HG02981 (cell line): Measurements from ENCODE around the gene ZBTB39.
"Not testable (repeated sequence)": the region's sequence is repeated elsewhere in the genome, so short reads cannot be mapped to it uniquely, and the experiment has no call there.

ENCODE experiments used
- ATAC-seq: cut with Tn5 transposase; IDR thresholded peaks from one replicate; pipeline ENCODE4 v1.9.1; 2021; ENCODE audit warnings: mild to moderate bottlenecking, moderate library complexity; ENCODE audit not compliant: unreplicated experiment

The ZBTB39 gene

DNA sequence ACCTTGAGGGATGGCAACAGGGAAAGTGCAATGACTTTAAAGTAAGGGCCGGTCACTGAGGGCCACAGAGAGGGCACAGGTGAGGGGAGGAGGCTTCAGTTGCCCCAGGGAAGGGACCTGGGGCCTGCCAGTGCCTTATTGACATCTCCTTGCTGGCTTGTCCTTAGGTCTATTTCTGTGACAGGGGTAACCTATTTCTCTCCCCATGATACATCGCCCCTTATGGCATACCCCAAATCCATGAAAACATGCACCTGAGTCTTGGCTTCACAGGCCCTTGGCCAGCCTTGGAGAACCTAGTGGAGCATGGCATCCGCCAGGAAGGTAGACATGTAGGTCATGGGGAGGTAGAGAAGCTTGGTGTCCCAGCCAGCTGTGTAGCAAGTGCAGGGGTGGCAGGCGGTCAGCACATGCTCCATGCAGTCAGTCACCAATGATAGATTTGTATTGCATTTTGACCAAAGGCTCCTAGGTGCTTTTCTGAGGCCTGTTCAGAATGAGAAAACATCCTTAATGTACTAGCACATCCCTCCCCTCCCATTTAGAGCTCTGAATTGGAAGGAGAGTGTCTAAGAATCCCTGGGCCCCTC is 25.3 kb downstream of the ZBTB39 start:
- no peak for ATAC-seq

DNA sequence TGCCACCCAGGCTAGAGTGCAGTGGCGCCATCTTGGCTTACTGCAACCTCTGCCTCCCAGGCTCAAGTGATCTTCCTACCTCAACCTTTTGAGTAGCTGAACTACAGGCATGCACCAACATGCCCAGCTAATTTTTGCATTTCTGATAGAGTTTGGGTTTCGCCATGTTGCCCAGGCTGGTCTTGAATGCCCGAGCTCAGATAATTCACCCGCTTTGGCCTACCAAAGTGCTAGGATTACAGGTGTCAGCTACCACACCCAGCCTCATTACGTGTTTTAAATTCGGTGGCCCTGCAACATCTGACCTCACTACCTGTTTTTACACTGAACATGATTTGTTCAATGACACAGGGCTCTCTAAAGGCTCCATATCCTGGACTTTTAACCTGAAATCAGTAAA is 26.1 kb downstream of the ZBTB39 start:
- no peak for ATAC-seq

DNA sequence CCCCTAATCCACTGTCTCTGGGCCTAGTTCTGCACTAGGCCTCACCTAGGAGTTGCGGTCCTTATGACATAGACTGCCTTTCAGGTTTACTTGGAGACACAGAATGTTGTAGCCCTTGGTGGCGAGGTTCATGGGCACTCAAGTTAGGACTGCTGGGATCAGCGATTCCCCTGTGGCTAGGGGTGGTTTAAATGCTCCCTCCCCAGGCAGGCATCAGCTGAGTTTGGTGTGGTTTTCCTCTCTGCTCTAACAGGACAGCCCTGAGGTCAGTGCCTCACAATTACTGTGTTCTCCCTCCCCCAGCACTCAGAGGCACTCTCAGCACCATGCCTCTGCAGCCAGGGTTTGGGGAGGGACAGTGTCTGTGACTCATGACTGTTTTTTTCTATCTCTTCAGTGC is 26.7 kb downstream of the ZBTB39 start:
- no peak for ATAC-seq

DNA sequence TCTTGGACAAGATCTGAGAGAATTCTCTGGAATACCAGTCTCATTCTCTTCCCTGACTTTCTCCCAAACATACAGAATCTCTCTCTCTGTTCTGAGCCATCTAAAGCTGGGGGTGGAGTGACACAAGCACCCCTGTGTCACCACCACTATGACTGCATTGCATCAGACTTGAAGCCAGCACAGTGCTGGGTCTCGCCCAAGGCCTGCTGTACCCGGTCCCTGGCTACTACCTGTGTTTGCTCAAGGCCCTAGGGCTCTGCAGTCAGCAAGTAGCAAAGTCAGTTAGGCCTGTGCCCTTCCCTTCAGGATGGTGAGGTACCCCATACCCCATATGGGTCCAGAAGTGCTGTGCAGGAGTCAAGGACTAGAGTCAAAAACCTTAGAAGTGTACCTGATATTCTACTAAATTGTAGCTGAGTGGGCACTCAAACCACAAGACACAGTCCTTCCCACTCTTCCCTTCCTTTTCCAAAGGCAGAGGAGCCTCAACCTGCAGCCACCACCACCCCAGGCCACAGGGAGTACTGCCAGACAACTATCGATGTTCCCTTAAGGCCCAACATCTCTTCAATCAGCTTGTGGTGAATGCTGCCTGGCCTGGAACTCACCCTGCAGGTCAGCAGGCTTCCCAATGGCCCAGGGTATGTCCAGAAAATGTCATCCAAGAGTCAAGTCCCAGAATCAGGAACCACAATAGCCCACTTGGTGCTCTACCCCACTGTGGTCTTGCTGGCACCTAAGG is 27.8 kb downstream of the ZBTB39 start:
- no peak for ATAC-seq

DNA sequence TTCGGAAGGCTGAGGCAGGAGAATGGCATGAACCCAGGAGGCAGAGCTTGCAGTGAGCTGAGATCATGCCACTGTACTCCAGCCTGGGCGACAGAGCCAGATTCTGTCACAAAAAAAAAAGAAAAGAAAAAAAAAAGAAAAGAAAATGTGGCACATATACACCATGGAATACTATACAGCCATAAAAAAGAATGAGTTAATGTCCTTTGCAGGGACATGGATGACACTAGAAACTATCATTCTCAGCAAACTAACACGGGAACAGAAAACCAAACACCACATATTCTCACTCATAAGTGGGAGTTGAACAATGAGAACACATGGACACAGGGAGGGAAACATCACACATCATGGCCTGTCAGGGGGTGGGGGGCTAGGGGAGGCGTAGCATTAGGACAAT is 29.0 kb downstream of the ZBTB39 start:
- not testable (repeated sequence) for ATAC-seq

DNA sequence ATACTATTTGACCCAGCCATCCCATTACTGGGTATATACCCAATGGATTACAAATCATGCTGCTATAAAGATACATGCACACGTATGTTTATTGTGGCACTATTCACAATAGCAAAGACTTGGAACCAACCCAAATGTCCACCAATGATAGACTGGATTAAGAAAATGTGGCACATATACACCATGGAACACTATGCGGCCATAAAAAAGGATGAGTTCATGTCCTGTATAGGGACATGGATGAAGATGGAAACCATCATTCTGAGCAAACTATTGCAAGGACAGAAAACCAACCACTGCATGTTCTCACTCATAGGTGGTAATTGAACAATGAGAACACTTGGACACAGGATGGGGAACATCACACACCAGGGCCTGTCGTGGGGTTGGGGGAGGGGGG is 32.1 kb downstream of the ZBTB39 start:
- ATAC-seq = not testable (repeated sequence)

DNA sequence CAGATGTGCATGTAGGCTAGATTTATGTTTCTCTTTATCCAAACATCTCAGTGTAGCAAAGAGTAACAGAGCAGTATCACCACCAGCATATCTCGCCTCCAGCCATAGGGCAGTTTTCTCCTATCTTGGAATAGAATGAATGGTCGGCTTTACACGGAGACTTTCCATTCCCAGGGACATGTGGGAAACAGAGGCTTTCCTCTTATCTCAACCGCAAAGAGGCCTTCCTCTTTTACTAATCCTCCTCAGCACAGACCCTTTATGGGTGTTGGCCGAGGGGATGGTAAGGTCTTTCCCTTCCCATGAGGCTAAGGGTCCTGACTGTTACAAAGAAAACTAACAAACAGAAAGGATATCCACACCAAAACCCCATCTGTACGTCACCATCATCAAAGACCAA is 37.4 kb downstream of the ZBTB39 start:
- not testable (repeated sequence) for ATAC-seq

DNA sequence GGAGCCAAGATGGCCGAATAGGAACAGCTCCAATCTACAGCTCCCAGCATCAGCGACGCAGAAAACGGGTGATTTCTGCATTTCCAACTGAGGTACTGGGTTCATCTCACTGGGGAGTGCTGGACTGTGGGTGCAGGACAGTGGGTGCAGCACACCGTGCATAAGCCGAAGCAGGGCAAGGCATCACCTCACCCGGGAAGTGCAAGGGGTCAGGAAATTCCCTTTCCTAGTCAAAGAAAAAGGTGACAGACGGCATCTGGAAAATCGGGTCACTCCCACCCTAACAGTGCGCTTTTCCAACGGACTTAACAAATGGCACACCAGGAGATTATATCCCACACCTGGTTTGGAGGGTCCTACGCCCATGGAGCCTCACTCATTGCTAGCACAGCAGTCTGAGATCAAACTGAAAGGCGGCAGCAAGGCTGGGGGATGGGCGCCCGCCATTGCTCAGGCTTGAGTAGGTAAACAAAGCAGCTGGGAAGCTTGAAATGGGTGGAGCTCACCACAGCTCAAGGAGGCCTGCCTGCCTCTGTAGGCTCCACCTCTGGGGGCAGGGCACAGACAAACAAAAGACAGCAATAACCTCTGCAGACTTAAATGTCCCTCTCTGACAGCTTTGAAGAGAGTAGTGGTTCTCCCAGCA is 40.2 kb downstream of the ZBTB39 start:
- ATAC-seq = not testable (repeated sequence)

DNA sequence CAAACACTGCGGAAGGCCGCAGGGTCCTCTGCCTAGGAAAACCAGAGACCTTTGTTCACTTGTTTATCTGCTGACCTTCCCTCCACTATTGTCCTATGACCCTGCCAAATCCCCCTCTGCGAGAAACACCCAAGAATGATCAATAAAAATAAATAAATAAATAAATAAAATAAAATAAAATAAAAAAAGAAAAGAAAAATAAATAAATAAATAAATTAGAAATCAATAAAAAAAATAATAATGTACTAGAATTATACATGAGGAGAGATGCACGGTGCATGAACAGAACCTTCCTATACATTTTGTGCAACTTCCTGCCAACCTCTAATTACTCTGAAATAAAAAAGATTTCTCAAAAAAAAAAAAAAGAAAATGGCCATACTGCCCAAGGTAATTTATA is 41.2 kb downstream of the ZBTB39 start:
- not testable (repeated sequence) for ATAC-seq

DNA sequence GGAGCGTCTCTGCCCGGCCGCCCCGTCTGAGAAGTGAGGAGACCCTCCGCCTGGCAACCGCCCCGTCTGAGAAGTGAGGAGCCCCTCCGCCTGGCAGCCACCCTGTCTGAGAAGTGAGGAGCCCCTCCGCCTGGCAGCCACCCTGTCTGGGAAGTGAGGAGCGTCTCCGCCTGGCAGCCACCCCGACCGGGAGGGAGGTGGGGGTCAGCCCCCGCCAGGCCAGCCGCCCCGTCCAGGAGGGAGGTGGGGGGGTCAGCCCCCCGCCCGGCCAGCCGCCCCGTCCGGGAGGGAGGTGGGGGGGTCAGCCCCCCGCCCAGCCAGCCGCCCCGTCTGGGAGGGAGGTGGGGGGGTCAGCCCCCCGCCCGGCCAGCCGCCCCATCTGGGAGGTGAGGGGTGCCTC is 42.8 kb downstream of the ZBTB39 start:
- not testable (repeated sequence) for ATAC-seq

DNA sequence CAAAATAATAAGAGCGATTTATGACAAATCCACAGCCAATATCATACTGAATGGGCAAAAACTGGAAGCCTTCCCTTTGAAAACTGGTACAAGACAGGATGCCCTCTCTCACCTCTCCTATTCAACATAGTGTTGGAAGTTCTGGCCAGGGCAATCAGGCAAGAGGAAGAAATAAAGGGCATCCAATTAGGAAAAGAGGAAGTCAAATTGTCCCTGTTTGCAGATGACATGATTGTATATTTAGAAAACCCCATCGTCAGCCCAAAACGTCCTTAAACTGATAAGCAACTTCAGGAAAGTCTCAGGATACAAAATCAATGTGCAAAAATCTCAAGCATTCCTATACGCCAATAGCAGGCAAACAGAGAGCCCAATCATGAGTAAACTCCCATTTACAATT is 44.1 kb downstream of the ZBTB39 start:
- ATAC-seq = not testable (repeated sequence)

DNA sequence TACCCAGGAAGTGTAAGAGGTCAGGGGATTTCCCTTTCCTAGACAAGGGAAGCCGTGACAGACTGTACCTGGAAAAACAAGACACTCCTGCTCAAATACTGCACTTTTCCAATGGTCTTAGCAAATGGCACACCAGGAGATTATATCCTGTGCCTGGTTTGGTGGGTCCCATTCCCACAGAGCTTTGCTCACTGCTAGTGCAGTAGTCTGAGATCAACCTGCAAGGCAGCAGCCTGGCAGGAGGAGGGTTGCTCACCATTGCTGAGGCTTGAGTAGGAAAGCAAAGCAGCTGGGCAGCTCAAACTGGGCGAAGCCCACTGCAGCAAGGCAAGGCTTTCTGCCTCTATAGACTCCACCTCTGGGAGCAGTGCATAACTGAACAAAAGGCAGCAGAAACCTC is 47.9 kb downstream of the ZBTB39 start:
- no peak for ATAC-seq

DNA sequence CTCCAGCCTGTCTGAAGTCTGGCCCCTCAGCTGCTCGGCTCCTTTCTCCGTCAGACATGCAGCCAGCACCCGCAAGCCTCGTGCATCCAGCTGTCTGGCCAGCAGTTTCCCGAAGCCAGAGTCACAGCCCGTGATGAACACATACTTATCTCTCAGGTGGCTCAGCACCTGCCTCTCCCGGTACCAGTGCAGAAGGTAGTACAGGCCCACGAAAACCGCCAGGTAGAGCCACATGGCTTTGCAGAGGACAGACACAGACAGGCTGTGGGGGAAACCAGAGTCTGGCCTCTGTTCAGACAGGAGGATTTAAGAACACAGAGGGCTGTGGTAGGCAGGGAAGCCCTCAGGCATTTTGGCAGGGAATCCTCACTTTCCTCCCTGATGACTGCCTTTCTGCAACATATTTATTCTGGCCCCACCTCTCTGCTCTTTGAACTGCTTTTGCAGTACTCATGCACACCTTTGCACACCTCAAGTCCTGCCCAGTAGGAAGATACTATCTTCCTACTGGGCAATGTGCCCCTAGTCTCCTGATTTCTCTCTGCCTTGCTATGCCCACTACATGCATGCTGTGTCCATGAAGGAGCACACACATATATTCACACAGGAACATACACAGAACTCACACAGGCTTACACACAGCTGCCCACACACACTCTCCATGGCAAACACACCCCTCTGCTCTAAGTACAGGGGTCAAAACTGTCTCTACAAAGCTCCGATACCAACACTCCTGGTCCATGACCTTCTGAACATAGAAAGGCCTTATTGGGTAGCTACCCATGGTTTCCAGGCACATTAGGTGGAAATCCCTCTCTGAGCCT is 48.9 kb downstream of the ZBTB39 start, which contains the start of gene RDH16:
TSS of gene RDH16 (minus strand) at position 380 of the 824 bp plus-strand sequence. CDS start at position 234, 146 bp downstream.
- no peak for ATAC-seq

DNA sequence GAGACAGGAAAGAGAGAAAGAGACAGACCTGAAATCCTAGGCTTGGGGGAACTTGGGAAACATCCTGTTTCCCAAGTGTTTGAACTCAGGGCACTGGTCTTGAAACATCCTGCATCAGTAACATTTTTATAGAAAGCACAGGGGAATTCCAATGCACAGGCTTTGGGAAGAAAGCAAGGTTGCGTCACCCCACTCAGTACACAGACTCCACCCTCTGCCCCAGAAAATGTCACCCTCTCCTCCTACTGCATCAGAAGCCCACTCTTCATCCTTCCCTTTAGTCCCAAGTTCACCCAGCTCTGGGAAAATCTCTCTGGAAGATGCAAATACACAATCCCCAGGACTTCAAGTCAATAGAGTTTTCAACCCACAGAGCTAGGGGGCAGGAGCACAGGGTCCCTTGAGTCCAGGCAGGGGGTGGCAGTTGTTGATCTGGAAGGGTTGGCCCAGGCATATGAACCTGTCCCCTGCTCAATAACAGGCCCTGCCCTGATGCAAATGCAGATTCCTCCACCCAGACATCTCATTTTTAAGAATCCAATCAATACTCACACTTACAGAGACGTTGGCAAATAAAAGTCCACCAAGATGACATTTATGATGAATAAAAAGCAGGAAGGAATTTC is 50.6 kb downstream of the ZBTB39 start:
- no peak for ATAC-seq

DNA sequence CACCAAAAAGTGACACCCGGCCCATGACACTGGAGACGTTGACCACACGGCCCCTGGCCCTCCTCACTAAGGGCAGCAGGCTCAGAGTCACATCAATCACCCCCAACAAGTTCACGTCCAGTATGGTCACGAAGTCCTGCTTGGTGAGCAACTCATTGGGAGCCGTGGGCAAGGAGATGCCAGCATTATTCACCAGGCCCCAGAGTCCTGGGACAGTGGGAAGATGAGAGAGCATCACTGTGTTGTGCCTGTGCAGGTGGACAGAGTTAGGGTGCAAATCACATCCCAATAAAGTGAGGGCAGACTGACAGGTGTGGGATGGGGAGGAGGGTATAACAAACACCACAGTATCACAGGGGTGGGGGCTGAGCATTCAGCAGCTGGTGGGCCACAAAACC is 51.4 kb downstream of the ZBTB39 start:
- ATAC-seq = no peak

DNA sequence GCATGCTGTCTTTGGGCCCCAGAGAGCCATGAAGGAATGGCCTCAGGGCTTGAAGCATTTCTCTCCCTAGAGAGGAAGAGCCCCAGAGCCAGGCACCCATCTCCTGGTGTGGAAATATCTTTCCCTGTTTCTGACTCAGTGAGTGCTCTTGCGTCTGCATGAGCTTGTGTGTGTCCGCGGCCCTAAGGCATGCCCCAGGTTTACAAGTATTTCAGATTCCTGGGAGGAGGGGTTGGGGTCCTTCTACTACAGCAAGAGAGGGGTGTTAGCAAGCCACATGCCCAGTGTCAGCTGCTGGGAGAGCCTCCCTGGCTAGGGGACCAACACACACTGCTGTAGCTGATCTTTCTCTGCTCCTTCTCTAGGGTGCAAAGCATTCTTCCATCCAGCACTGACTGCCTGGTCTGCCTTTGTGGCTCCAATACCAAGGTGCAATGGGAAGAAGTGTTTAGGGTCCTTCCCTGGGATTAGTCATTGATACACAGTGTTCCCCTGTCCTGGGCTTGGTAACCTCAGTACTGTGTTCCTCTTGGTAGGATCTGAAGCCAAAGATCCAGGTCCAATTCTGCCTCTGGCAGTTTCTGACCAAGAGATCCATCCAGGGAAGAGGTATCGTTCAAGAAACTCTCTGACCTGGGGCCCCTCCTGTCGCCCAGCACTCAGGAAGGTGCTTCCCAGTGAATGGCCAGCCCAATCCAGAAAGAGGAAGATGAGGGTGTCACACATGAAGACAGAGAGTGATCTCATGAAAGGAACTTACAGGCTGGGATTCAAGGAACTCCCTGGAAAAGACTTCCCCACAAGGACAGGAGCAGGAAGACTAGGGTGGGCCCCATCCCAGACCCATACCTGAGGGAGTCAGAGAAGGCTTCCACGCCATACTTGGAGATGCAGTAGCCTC is 52.0 kb downstream of the ZBTB39 start:
- ATAC-seq = no peak

DNA sequence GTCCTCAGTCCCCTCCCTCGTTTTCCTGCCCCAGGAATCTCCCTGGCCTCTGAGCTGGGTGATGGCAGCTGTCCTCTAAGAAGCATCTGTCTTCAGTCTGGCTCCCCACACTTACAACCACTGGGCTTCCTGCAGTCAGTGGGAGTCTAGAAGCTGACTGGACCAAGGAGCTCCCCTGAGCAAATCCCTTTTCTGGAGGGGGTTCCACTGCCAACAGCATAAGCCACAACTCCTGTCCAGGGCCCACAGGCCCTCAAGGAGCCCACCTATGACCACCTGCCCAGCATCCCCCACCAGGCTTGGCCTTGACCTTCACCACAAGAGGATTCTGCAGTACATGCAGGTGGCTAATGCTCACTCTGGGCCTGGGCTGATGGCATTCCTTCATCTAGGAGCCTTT is 53.0 kb downstream of the ZBTB39 start:
- ATAC-seq = no peak

DNA sequence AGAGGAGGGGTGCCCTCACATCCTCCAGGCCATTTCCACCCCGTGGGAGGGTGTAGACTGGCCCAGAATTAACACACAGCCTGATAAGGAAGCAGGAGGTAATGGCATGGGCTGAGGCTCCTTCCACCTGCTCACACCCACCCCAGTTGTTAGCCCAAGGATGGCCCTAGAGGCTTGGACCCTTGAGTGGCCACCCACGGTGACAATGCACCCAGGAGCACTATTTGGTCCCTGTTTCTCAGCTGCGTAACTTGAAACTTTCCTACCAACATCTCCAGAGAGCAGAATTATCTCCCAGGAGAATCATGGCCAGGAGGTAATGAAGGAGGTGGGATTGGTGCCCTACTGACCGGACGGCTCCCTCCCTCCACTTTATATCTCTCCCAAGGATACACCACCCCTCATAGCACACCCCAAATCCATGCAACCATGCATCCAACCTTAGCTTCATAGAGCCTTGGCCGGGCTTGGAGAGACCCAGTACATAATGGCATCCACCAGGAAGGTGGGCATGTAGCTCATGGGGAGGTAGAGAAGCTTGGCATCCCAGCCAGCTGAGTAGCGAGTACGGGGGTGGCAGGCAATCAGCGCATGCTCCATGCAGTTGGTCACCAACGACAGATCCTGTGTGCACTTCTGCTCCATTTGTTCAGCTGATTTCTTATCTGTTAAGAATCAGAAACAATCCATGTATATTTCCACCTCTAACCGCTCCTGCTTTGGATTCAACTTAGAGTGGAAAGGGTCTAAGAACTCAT is 54.6 kb downstream of the ZBTB39 start:
- ATAC-seq = no peak

DNA sequence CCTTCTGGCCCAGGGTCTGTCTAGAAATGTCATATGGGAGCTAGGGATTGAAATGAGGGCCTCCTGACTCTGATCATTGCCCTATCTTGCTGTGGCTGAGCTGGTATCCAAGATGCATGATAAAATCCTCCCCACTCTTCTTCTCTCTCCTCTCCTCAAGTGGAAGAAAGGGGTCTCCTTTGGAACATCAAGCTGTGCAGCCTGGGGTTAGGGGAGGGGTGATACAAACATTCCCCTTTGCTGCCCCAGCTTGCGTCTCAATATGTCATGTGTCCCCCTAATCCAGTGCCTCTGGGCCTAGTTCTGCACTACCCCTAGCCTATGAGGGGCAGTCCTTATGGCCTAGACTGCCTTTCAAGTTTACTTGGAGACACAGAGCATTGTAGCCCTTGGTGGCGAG is 57.5 kb downstream of the ZBTB39 start:
- ATAC-seq = no peak
